ENCODE results near the gene HES4.

Gene HES4

GRCh38 chr1:1024149-1024770, 24.4 kb upstream of the HES4 start:
- H3K9me3 ChIP-seq (ENCODE audit: insufficient read depth, low read depth, low read length), result no peaks in the 10 kb centered on the region
- no peak for TF ChIP-seq EZH2phosphoT487 (IDR thresholded peaks at IDR 0.05; ENCODE audit: borderline replicate concordance)
- TF ChIP-seq, protein P1, sequence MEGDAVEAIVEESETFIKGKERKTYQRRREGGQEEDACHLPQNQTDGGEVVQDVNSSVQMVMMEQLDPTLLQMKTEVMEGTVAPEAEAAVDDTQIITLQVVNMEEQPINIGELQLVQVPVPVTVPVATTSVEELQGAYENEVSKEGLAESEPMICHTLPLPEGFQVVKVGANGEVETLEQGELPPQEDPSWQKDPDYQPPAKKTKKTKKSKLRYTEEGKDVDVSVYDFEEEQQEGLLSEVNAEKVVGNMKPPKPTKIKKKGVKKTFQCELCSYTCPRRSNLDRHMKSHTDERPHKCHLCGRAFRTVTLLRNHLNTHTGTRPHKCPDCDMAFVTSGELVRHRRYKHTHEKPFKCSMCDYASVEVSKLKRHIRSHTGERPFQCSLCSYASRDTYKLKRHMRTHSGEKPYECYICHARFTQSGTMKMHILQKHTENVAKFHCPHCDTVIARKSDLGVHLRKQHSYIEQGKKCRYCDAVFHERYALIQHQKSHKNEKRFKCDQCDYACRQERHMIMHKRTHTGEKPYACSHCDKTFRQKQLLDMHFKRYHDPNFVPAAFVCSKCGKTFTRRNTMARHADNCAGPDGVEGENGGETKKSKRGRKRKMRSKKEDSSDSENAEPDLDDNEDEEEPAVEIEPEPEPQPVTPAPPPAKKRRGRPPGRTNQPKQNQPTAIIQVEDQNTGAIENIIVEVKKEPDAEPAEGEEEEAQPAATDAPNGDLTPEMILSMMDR (conservative IDR thresholded peaks at IDR 0.05; ENCODE audit: low read length), result no peak
- no peaks in the 10 kb centered on the region for H3K79me2 ChIP-seq (ENCODE audit: insufficient read depth, low read length)
- no peak overlapping the region for H3K4me3 ChIP-seq (ENCODE audit: low read length, poor library complexity, severe bottlenecking)
- H2AFZ ChIP-seq (ENCODE audit: low read length), result no peak overlapping the region
- H3K36me3 ChIP-seq (ENCODE audit: insufficient read depth, low read length), result no peaks in the 10 kb centered on the region
- H3K4me1 ChIP-seq (ENCODE audit: insufficient read depth, low read length, poor library complexity, severe bottlenecking), result peaks cover 8% of the 10 kb centered on the region
- peaks cover 9% of the 10 kb centered on the region for H4K20me1 ChIP-seq (ENCODE audit: insufficient read depth, low read length, poor library complexity, severe bottlenecking)
- H3K9me2 ChIP-seq (replicated peaks; ENCODE audit: low read depth, low read length), result no peaks in the 10 kb centered on the region
- no peaks in the 10 kb centered on the region for H3K27me3 ChIP-seq (ENCODE audit: insufficient read depth, low read length, poor library complexity, severe bottlenecking)
- H3K9ac ChIP-seq (ENCODE audit: low read depth, low read length, poor library complexity, severe bottlenecking), result no peak overlapping the region
- no peaks in the 10 kb centered on the region for H3F3A ChIP-seq (ENCODE audit: low read depth)
- H3K4me2 ChIP-seq (ENCODE audit: low read depth, low read length, poor library complexity, severe bottlenecking), result no peak overlapping the region

GRCh38 chr1:1023700-1024099, 23.8 kb upstream of the HES4 start:
- Histone ChIP-seq H4K20me1 (ENCODE audit: insufficient read depth, low read length, poor library complexity, severe bottlenecking) (peaks cover 9% of the 10 kb centered on the region), H3K9me2 (replicated peaks; ENCODE audit: low read depth, low read length) (no peaks in the 10 kb centered on the region), H2AFZ (ENCODE audit: low read length) (no peak overlapping the region), H3K79me2 (ENCODE audit: insufficient read depth, low read length) (no peaks in the 10 kb centered on the region), H3K4me2 (ENCODE audit: low read depth, low read length, poor library complexity, severe bottlenecking) (no peak overlapping the region), H3F3A (ENCODE audit: low read depth) (no peaks in the 10 kb centered on the region), H3K4me1 (ENCODE audit: insufficient read depth, low read length, poor library complexity, severe bottlenecking) (peaks cover 8% of the 10 kb centered on the region), H3K36me3 (ENCODE audit: insufficient read depth, low read length) (no peaks in the 10 kb centered on the region), H3K27me3 (ENCODE audit: insufficient read depth, low read length, poor library complexity, severe bottlenecking) (no peaks in the 10 kb centered on the region), H3K9ac (ENCODE audit: low read depth, low read length, poor library complexity, severe bottlenecking) (no peak overlapping the region), H3K4me3 (ENCODE audit: low read length, poor library complexity, severe bottlenecking) (no peak overlapping the region), H3K9me3 (ENCODE audit: insufficient read depth, low read depth, low read length) (no peaks in the 10 kb centered on the region)
- no peak for TF ChIP-seq EZH2phosphoT487 (IDR thresholded peaks at IDR 0.05; ENCODE audit: borderline replicate concordance)
- TF ChIP-seq, protein P1 (conservative IDR thresholded peaks at IDR 0.05; ENCODE audit: low read length), result no peak

DNA sequence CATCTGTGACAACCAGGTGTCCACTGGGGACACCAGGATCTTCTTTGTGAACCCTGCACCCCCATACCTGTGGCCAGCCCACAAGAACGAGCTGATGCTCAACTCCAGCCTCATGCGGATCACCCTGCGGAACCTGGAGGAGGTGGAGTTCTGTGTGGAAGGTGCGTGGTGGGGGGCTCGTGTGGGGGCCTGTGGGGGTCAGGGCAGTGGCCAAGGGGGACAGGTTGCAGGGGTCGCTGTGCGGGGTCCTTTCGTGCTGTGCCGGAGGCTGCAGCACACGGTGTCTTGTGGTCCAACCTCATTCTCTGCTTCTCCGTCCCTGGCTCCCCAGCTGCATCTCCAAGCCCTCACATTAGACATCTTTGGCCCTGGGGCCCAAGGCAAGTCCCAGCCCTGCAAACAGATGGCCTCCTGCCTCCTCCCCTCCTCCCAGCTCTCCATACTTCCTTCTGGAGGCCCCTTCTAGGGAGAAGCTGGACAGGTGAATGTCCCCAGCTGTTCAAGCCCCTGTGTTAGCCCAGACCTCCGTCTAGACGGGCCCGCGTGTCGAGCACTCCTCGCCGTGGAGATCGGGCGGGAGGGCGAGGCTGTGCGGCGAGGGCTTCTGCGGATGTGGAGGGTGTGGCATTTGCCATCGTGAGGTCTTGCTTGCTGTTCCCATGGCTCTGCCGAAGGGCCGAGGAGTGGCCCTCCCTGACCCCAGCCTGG, 22.6 kb upstream of the HES4 start:
- Histone ChIP-seq H3K9me2 (replicated peaks; ENCODE audit: low read depth, low read length) (no peaks in the 10 kb centered on the region), H4K20me1 (ENCODE audit: insufficient read depth, low read length, poor library complexity, severe bottlenecking) (peaks cover 9% of the 10 kb centered on the region), H3K4me1 (ENCODE audit: insufficient read depth, low read length, poor library complexity, severe bottlenecking) (peaks cover 8% of the 10 kb centered on the region), H3F3A (ENCODE audit: low read depth) (no peaks in the 10 kb centered on the region), H3K36me3 (ENCODE audit: insufficient read depth, low read length) (no peaks in the 10 kb centered on the region), H2AFZ (ENCODE audit: low read length) (no peak overlapping the region), H3K4me3 (ENCODE audit: low read length, poor library complexity, severe bottlenecking) (no peak overlapping the region), H3K9ac (ENCODE audit: low read depth, low read length, poor library complexity, severe bottlenecking) (no peak overlapping the region), H3K79me2 (ENCODE audit: insufficient read depth, low read length) (no peaks in the 10 kb centered on the region), H3K4me2 (ENCODE audit: low read depth, low read length, poor library complexity, severe bottlenecking) (no peak overlapping the region), H3K27me3 (ENCODE audit: insufficient read depth, low read length, poor library complexity, severe bottlenecking) (no peaks in the 10 kb centered on the region), H3K9me3 (ENCODE audit: insufficient read depth, low read depth, low read length) (no peaks in the 10 kb centered on the region)
- no peak for TF ChIP-seq EZH2phosphoT487 (IDR thresholded peaks at IDR 0.05; ENCODE audit: borderline replicate concordance)
- TF ChIP-seq, protein P1 (conservative IDR thresholded peaks at IDR 0.05; ENCODE audit: low read length), result no peak
